Activated CD4-positive, alpha-beta T cell treated with anti-CD3 and anti-CD28 coated beads for 24 hours (primary cell): ENCODE data around the gene FAXC.
"Not testable (repeated sequence)": the region's sequence is repeated elsewhere in the genome, so short reads cannot be mapped to it uniquely, and the experiment has no call there.

Experiments
- DNase-seq, 2 donors: peaks; one replicate each; pipeline ENCODE4 v3.0.0-alpha.2; 2020; ENCODE audit warnings: low read depth in 2 of 2

The FAXC gene

GRCh38 chr6:99285881-99286280 lies 63.6 kb downstream of the FAXC start:
- no peak for DNase-seq

GRCh38 chr6:99282479-99283062 lies 66.9 kb downstream of the FAXC start:
- DNase-seq = no peak

GRCh38 chr6:99276747-99277146 lies 72.7 kb downstream of the FAXC start:
- no peak for DNase-seq

GRCh38 chr6:99270826-99271225 lies 78.6 kb downstream of the FAXC start:
- no peak for DNase-seq

GRCh38 chr6:99270030-99270429 lies 79.4 kb downstream of the FAXC start:
- no peak for DNase-seq

- no peak for DNase-seq
Measured at GRCh38 chr6:99269207-99269606, 80.3 kb downstream of the FAXC start.

GRCh38 chr6:99266996-99267395 lies 82.5 kb downstream of the FAXC start:
- not testable (repeated sequence) for DNase-seq

- DNase-seq = not testable (repeated sequence)
Measured at GRCh38 chr6:99265447-99265846, 84.0 kb downstream of the FAXC start.

GRCh38 chr6:99254616-99255550 lies 94.6 kb downstream of the FAXC start:
- DNase-seq = no peak

GRCh38 chr6:99253271-99253670 lies 96.2 kb downstream of the FAXC start:
- DNase-seq = no peak

GRCh38 chr6:99252421-99252820 lies 97.1 kb downstream of the FAXC start:
- DNase-seq = no peak

- DNase-seq = no peak
Measured at GRCh38 chr6:99250476-99250875, 99.0 kb downstream of the FAXC start.

- no peak for DNase-seq
Measured at GRCh38 chr6:99246602-99247001, 102.9 kb downstream of the FAXC start.

GRCh38 chr6:99241905-99242534 lies 107.5 kb downstream of the FAXC start:
- DNase-seq = no peak

- no peak for DNase-seq
Measured at GRCh38 chr6:99236010-99236409, 113.5 kb downstream of the FAXC start.

- DNase-seq = no peak
Measured at GRCh38 chr6:99233219-99233618, 116.3 kb downstream of the FAXC start.

GRCh38 chr6:99232056-99232455 lies 117.4 kb downstream of the FAXC start:
- DNase-seq = no peak

GRCh38 chr6:99225172-99225571 lies 124.3 kb downstream of the FAXC start:
- DNase-seq = no peak
